Activated naive CD8-positive, alpha-beta T cell treated with anti-CD3 and anti-CD28 coated beads for 36 hours (primary cell): ENCODE results near the gene KAT8. TPM values are rescaled to one million over a fixed set of nuclear protein-coding genes. Genes with fewer than 3 reads are reported as not detected.

Experiments used
- DNase-seq: peaks from one replicate; pipeline ENCODE4 v3.0.0; 2021
- H3K27ac Mint-ChIP-seq: one replicate; pipeline ENCODE4 v1.8.0; 2022; ENCODE audit warnings: mild to moderate bottlenecking, moderate library complexity, mixed read lengths
- H3K27me3 Mint-ChIP-seq: one replicate; pipeline ENCODE4 v1.8.0; 2022; ENCODE audit warnings: mild to moderate bottlenecking, mixed read lengths
- H3K36me3 Mint-ChIP-seq: one replicate; pipeline ENCODE4 v1.8.0; 2021; ENCODE audit warnings: mild to moderate bottlenecking, mixed read lengths
- H3K4me1 Mint-ChIP-seq: one replicate; pipeline ENCODE4 v1.8.0; 2021; ENCODE audit warnings: mixed read lengths
- H3K4me3 Mint-ChIP-seq: one replicate; pipeline ENCODE4 v1.8.0; 2022; ENCODE audit warnings: mild to moderate bottlenecking, moderate library complexity, mixed read lengths
- H3K9me3 Mint-ChIP-seq: one replicate; pipeline ENCODE4 v1.8.0; 2022; ENCODE audit warnings: mixed read lengths
- total RNA-seq, 2 experiments: library from RNA; stranded (reverse); gene quantifications; one replicate each; pipeline ENCODE4 v1.2.3, GENCODE V29; 2021

The KAT8 gene
- total RNA-seq, 2 experiments from 2014 or later: 48.9 to 49.9 TPM

GRCh38 chr16:31080756-31081419 lies 36.6 kb upstream of the KAT8 start:
- Mint-ChIP-seq H3K27ac (no peak overlapping the region), H3K4me3 (no peak overlapping the region), H3K9me3 (no peaks in the 10 kb centered on the region), H3K36me3 (peaks cover 13% of the 10 kb centered on the region), H3K27me3 (no peaks in the 10 kb centered on the region), H3K4me1 (peaks cover 18% of the 10 kb centered on the region)
- DNase-seq: no peak

- Mint-ChIP-seq H3K9me3 (no peaks in the 10 kb centered on the region), H3K27ac (peak overlapping the region; percentile 57), H3K27me3 (no peaks in the 10 kb centered on the region), H3K36me3 (peaks cover 13% of the 10 kb centered on the region), H3K4me1 (peaks cover 14% of the 10 kb centered on the region), H3K4me3 (no peak overlapping the region)
- DNase-seq: no peak
Measured at GRCh38 chr16:31081428-31082351, 35.8 kb upstream of the KAT8 start.

GRCh38 chr16:31082368-31083045 lies 35.0 kb upstream of the KAT8 start:
- DNase-seq: no peak
- peak overlapping the region; percentile 57 for H3K27ac Mint-ChIP-seq
- no peak overlapping the region for H3K4me3 Mint-ChIP-seq
- peaks cover 14% of the 10 kb centered on the region for H3K4me1 Mint-ChIP-seq
- H3K9me3 Mint-ChIP-seq: no peaks in the 10 kb centered on the region
- H3K36me3 Mint-ChIP-seq: peaks cover 13% of the 10 kb centered on the region
- no peaks in the 10 kb centered on the region for H3K27me3 Mint-ChIP-seq

GRCh38 chr16:31083081-31083480 lies 34.4 kb upstream of the KAT8 start:
- no peak overlapping the region for H3K27ac Mint-ChIP-seq

GRCh38 chr16:31083556-31083955 lies 33.9 kb upstream of the KAT8 start:
- no peak overlapping the region for H3K27ac Mint-ChIP-seq
- no peak for DNase-seq
- no peak overlapping the region for H3K4me3 Mint-ChIP-seq
- H3K36me3 Mint-ChIP-seq: peaks cover 6% of the 10 kb centered on the region
- no peaks in the 10 kb centered on the region for H3K9me3 Mint-ChIP-seq
- peaks cover 10% of the 10 kb centered on the region for H3K4me1 Mint-ChIP-seq
- no peaks in the 10 kb centered on the region for H3K27me3 Mint-ChIP-seq

More at GRCh38 chr16:31083081-31083480, 34.4 kb upstream of the KAT8 start:
- Mint-ChIP-seq H3K9me3 (no peaks in the 10 kb centered on the region), H3K4me3 (no peak overlapping the region), H3K27me3 (no peaks in the 10 kb centered on the region), H3K4me1 (peaks cover 11% of the 10 kb centered on the region), H3K36me3 (peaks cover 8% of the 10 kb centered on the region)
- DNase-seq: no peak

GRCh38 chr16:31083981-31084380 lies 33.5 kb upstream of the KAT8 start:
- no peak overlapping the region for H3K4me3 Mint-ChIP-seq
- H3K27me3 Mint-ChIP-seq: no peaks in the 10 kb centered on the region
- peaks cover 6% of the 10 kb centered on the region for H3K36me3 Mint-ChIP-seq
- H3K27ac Mint-ChIP-seq: no peak overlapping the region
- peaks cover 10% of the 10 kb centered on the region for H3K4me1 Mint-ChIP-seq
- H3K9me3 Mint-ChIP-seq: no peaks in the 10 kb centered on the region
- DNase-seq: no peak

GRCh38 chr16:31084584-31085302 lies 32.7 kb upstream of the KAT8 start:
- Mint-ChIP-seq H3K4me1 (peaks cover 7% of the 10 kb centered on the region), H3K9me3 (no peaks in the 10 kb centered on the region), H3K4me3 (no peak overlapping the region), H3K27me3 (no peaks in the 10 kb centered on the region), H3K36me3 (peaks cover 4% of the 10 kb centered on the region), H3K27ac (no peak overlapping the region)
- DNase-seq: no peak

GRCh38 chr16:31085411-31085810 lies 32.1 kb upstream of the KAT8 start:
- DNase-seq: no peak
- H3K27me3 Mint-ChIP-seq: no peaks in the 10 kb centered on the region
- H3K27ac Mint-ChIP-seq: peak overlapping the region; percentile 45
- no peak overlapping the region for H3K4me3 Mint-ChIP-seq
- peaks cover 7% of the 10 kb centered on the region for H3K4me1 Mint-ChIP-seq
- H3K9me3 Mint-ChIP-seq: no peaks in the 10 kb centered on the region
- H3K36me3 Mint-ChIP-seq: peaks cover 2% of the 10 kb centered on the region

GRCh38 chr16:31085873-31086628 lies 31.4 kb upstream of the KAT8 start:
- peaks cover 6% of the 10 kb centered on the region for H3K36me3 Mint-ChIP-seq
- H3K4me1 Mint-ChIP-seq: peaks cover 6% of the 10 kb centered on the region
- no peaks in the 10 kb centered on the region for H3K27me3 Mint-ChIP-seq
- no peak for DNase-seq
- no peak overlapping the region for H3K4me3 Mint-ChIP-seq
- no peak overlapping the region for H3K27ac Mint-ChIP-seq
- H3K9me3 Mint-ChIP-seq: no peaks in the 10 kb centered on the region

- no peak overlapping the region for H3K27ac Mint-ChIP-seq
- no peaks in the 10 kb centered on the region for H3K27me3 Mint-ChIP-seq
Measured at GRCh38 chr16:31086629-31086906, 30.9 kb upstream of the KAT8 start.

GRCh38 chr16:31087481-31087880 lies 30.0 kb upstream of the KAT8 start:
- DNase-seq: no peak
- H3K9me3 Mint-ChIP-seq: no peaks in the 10 kb centered on the region
- no peaks in the 10 kb centered on the region for H3K27me3 Mint-ChIP-seq
- no peak overlapping the region for H3K27ac Mint-ChIP-seq
- peaks cover 4% of the 10 kb centered on the region for H3K4me1 Mint-ChIP-seq
- peaks cover 5% of the 10 kb centered on the region for H3K36me3 Mint-ChIP-seq
- no peak overlapping the region for H3K4me3 Mint-ChIP-seq

More at GRCh38 chr16:31086629-31086906, 30.9 kb upstream of the KAT8 start:
- Mint-ChIP-seq H3K4me3 (no peak overlapping the region), H3K9me3 (no peaks in the 10 kb centered on the region), H3K4me1 (peaks cover 6% of the 10 kb centered on the region), H3K36me3 (peaks cover 6% of the 10 kb centered on the region)
- no peak for DNase-seq

GRCh38 chr16:31087971-31088370 lies 29.5 kb upstream of the KAT8 start:
- H3K27ac Mint-ChIP-seq: no peak overlapping the region

GRCh38 chr16:31088459-31089183 lies 28.8 kb upstream of the KAT8 start, which contains the start of gene PRSS53:
PRSS53 (minus strand) TSS chr16:31088943; CDS start chr16:31088809, 134 bp downstream.
- no peak within 1 kb of the TSS for H3K27ac Mint-ChIP-seq
- H3K27me3 Mint-ChIP-seq: no peaks in the 10 kb centered on the region
- peaks cover 9% of the 10 kb centered on the region for H3K4me1 Mint-ChIP-seq
- peaks cover 6% of the 10 kb centered on the region for H3K36me3 Mint-ChIP-seq
- no peak for DNase-seq
- no peaks in the 10 kb centered on the region for H3K9me3 Mint-ChIP-seq
- H3K4me3 Mint-ChIP-seq: no peak within 1 kb of the TSS

More at GRCh38 chr16:31087971-31088370, 29.5 kb upstream of the KAT8 start:
- H3K4me3 Mint-ChIP-seq: no peak overlapping the region
- no peak for DNase-seq
- peaks cover 6% of the 10 kb centered on the region for H3K36me3 Mint-ChIP-seq
- H3K4me1 Mint-ChIP-seq: peaks cover 5% of the 10 kb centered on the region
- H3K9me3 Mint-ChIP-seq: no peaks in the 10 kb centered on the region
- no peaks in the 10 kb centered on the region for H3K27me3 Mint-ChIP-seq
